ENCODE results near the gene KLF3.

The KLF3 gene

GRCh38 chr4:38704622-38705154, 40.7 kb downstream of the KLF3 start:
- no peak for DNase-seq

DNA sequence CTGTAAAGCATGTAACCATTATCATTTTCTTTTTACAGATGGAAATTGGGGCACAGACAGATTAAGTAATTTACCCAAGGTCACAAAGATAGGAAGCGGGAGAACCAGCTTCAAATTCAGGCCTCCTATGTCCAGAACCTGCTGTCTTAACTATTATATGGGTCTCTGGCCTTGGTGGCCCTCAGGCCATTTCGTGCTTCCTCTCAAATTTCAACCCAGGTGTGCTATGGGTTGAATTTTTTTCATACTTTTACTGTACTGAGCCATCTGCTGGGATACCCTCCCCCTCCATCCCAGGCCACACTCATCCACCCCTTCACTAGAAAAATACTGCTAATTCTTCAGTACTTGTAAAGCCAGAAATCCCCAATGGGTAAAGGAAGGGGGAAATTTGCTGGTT, 42.3 kb downstream of the KLF3 start:
- DNase-seq: no peak

DNA sequence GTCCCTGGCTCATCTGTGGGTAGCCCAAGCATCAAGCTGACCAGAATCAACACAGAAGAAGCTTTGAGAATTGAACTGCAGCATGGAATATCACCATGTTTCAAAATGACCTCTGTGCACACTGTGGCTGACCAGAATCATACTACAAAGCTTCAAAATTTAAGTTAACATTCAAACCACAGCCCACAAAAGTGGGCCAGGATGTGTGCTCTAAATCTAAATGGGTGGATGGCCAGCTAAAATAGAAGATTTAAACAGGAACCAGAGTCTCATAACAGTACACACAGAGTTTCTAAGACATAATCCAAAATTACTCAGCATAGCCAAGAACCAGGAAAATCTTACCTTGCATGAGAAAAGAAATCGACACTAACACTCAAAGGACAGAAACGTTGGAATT, 46.1 kb downstream of the KLF3 start:
- DNase-seq: no peak

GRCh38 chr4:38711066-38711465, 47.1 kb downstream of the KLF3 start:
- no peak for DNase-seq

DNA sequence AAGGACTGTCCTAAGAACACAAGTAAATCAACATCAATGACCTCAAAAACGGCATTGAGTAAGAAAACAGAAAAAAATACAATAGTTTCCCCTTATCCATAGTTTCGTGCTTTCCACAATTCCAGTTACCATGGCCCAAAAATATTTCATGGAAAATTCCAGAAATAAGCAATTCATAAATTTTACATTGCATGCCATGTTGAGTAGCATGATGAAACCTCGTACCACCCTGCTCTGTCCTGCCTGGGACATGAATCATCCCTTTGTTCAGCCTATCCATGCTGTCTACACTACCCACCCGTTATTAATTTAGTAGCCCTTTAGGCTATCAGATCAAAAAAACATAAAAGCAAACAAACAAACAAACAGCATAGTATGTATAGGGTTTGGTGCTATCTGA, 51.1 kb downstream of the KLF3 start:
- no peak for DNase-seq

DNA sequence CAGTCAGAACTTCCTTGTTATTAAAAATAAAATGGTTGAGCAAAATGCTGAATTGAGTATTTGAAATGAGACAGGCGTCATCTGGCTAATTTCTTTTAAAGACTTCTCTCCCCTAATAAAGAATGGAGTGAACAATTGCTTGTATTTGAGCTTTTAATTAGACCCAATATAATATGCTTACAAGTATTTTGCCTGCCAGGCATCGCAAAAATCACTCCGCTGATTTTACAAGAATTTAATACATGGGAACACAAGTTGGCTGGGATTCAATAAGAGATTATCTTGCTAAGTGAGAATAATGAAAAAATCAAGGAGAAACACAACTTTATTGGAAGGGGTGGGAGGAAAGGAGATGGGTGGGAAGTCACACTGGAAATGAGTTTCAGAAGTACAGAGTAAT, 52.3 kb downstream of the KLF3 start:
- DNase-seq: no peak

GRCh38 chr4:38717604-38718003, 53.6 kb downstream of the KLF3 start:
- no peak for DNase-seq

DNA sequence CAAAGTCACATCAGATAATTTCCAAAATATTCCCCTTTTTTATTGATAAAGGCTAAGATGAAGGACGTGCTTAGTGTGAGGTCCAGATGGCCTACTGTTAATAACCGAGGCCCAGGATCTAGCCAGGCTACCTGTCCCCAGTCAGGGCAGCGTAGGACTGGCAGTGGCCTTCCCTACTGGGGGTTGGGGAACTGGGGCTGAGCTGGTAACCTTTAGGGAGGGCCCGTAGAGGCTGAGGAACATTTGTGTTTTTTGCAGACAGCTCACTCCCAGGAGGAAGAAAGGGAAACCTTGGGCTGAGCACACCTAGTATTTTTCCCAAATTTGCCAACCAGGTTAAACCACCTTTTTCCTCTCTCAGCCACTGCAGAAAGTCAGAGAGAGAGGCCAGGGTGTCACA, 59.1 kb downstream of the KLF3 start:
- no peak for DNase-seq

GRCh38 chr4:38723726-38724474, 59.9 kb downstream of the KLF3 start:
- DNase-seq: no peak

- no peak for DNase-seq
Observed at GRCh38 chr4:38724475-38724808, 60.4 kb downstream of the KLF3 start.

DNA sequence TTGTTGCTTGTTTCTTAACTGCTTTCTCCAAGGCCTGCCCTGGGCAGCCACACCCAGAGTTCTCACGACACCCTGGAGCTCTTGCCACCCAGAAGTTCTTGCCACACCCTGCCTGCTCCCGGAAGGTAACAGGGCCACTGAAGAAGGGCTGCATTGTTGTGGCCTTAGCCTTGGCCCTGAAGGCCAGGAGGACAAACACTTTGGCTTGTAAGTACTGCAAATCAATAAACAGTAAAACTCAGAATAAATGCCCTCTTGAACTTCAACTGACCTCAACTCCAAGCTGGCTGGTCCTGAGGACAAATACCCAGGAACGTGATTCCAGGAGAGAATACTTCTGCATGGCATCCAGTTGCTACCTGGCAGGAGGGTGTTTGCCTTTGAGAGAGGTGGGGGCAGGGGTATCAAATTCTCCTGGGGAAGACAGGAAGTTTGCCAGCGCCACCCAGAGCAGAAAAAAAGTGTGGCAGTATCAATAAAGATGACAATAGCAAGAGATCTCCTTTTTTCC, 64.7 kb downstream of the KLF3 start:
- no peak for DNase-seq

GRCh38 chr4:38730493-38730829, 66.5 kb downstream of the KLF3 start:
- no peak for DNase-seq

- peak; percentile 24 to 41 for DNase-seq
Observed at GRCh38 chr4:38730830-38731646, 67.0 kb downstream of the KLF3 start.

GRCh38 chr4:38733663-38734062, 69.7 kb downstream of the KLF3 start:
- DNase-seq: no peak

GRCh38 chr4:38734446-38734845, 70.4 kb downstream of the KLF3 start:
- no peak for DNase-seq

- DNase-seq: no peak
Observed at GRCh38 chr4:38734911-38735310, 70.9 kb downstream of the KLF3 start.

DNA sequence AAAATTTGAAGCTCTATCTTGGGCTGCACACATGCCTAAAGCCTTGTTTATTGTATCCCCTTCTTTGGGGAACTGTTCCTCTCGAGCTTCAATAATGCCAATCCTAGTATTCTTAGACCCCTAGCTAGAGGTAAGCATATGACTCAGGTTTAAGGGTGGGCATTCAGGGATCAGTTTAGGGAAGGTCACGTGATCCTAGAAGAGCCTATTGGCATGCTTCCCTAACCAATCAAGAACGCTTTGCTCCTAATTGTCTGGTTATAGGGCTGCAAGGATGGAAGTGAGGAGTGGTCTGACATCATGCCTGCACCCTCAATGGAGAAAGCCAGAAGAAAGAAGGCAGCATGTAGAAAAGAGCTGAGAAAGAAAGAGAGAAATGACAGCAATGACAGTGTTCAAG, 71.9 kb downstream of the KLF3 start:
- DNase-seq: no peak

- no peak for DNase-seq
Observed at GRCh38 chr4:38738940-38739803, 75.2 kb downstream of the KLF3 start.

GRCh38 chr4:38740303-38740702, 76.3 kb downstream of the KLF3 start:
- no peak for DNase-seq

DNA sequence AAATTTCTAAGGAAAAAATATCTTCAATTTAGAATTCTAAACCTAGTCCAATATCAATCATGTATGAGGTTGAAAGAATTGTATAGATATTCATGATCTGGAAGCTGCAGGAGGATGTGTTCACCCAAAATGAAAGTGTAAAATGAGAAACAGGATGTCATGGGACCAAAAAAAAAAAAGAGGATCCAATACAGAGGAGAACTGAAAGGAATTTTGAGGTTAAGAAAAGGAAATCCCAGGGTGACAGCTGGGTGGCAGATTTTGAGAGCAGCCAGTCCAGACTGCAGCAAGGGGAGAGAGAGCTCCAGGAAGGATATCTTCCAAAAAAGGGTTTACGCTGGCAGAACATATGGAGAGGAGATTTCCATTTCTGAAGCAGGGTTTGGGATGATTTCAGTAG, 79.9 kb downstream of the KLF3 start:
- no peak for DNase-seq

DNA sequence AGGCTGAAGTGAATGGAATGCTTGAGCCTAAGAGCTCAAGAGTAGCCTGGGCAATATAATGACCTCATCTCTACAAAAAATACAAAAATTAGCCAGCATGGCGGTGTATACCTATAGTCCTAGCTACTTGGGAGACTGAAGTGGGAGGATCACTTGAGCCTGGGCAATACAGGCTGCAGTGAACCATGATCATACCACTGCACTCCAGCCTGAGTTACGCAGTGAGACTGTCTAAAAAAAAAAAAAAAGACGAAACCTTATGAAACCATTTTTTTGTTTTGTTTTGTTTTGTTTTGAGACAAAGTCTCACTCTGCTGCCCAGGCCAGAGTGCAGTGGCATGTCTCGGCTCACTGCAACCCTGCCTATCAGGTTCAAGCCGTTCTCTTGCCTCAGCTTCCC, 81.9 kb downstream of the KLF3 start:
- no peak for DNase-seq

GRCh38 chr4:38747629-38748028, 83.6 kb downstream of the KLF3 start:
- no peak for DNase-seq

- DNase-seq: no peak
Observed at GRCh38 chr4:38749336-38749735, 85.3 kb downstream of the KLF3 start.
